ENCODE measurements around the gene FERMT2.

Gene FERMT2

GRCh38 chr14:52808101-52808500 is 142.7 kb downstream of the FERMT2 start:
- no peak for DNase-seq

All from activated CD4-positive, alpha-beta T cell treated with anti-CD3 and anti-CD28 coated beads for 4 hours (primary cell).